Measurements from ENCODE around the gene BCAM.
"Not testable (repeated sequence)": the region's sequence is repeated elsewhere in the genome, so short reads cannot be mapped to it uniquely, and the experiment has no call there.

Gene BCAM

DNA sequence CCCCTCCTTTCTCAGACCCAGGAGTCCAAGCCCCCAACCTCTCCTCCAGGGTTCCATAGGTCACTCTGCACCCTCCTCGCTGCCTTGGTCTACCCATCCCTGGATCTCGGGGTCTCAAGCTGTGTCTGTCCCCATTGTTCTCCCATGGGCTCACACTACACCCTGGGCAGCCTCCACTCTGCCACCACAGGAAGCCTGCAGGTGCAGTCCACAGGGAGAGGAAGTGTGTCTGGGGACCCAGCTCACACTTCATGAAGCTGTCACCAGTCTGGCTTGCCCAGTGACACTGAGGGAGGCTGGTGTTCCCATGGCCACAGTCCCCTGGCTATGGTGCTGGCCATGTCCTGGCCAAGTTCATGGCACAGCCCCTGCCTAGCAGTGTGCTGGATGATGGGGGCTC lies 42.5 kb downstream of the BCAM start:
- DNase-seq = peak in 2 of 3 experiments; percentile 37 to 58

DNA sequence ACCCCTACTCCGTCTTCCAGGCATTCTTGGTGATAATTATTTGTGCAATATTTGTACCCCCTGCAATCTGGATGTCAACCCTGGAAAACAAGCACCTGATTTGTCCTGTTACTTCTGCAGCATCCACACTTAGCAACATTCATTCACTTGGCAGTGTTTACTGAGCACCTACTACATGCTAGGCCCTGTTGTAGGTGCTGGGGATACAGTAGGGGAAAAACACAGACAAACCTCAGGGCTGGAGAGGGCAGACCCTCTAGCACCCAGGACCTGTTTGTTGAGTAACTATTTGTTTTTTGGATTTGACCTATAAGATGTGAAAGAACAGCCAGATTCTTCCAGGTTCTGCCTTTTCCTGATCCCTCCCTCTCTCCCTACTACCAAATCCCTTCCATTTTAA lies 46.7 kb downstream of the BCAM start:
- no peak for DNase-seq

DNA sequence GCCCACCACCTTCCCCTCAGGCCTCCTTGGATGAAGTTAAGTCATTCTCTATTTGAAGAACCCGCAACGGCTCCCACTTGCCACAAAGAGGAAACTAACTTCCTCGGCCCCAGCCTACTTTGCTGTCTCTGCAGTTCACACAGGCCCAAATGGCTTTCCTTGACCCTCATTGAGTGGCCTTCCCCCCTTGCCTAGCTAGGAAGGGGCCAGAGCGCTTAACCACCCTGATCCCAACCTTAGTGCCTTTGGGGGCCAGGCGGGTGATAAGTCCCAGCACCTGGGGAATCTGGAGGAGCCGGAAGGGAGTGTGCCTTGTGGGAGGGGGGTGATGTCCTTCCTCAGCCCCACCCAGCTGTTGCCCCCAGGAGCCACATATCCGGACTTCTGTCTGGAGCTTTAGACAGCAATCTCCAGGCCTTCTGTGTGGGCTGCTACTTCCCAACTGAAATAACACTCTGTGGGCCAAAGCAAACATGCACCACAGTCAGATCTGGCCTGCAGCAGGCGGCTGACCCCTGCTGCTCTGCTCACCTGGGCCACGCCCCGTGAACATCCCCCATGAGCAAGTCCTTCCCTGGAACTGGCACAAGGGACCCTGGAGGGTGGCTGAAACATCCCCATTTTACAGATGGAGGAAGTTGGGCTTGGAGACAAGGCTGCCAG lies 47.6 kb downstream of the BCAM start:
- peak in 1 of 3 experiments; percentile 32 for DNase-seq

DNA sequence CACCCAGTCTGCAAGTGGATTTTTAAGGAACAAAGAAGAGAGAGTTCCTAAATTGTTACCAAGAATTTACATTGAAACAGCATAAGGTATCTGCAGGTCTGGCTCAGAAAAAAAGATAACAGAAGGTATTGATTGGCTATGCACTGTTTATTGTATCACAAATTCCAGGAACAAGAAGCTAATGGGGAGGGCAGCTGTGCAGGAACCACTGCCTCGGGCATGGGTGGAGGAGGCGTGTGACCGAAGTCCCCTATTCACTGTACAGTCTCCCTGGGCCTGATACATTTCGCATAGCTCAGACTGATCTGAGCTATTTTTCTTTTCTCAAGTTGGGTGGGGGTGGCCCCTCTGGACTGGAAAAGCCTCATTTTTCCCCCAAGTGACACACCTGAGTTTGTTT lies 48.9 kb downstream of the BCAM start:
- peak in 1 of 3 experiments; percentile 5 for DNase-seq

DNA sequence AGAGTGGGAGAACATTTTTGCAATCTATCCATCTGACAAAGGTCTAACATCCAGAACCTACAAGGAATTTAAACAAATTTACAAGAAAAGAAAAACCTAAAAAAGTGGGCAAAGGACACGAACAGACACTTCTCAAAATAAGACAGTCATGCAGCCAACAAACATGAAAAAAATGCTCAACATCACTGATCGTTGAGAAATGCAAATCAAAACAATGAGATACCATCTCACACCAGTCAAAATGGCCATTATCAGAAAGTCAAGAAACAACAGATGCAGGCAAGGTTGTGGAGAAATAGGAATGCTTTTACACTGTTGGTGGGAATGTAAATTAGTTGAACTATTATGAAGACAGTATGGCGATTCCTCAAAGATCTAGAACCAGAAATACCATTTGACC lies 52.7 kb downstream of the BCAM start:
- DNase-seq = not testable (repeated sequence)

DNA sequence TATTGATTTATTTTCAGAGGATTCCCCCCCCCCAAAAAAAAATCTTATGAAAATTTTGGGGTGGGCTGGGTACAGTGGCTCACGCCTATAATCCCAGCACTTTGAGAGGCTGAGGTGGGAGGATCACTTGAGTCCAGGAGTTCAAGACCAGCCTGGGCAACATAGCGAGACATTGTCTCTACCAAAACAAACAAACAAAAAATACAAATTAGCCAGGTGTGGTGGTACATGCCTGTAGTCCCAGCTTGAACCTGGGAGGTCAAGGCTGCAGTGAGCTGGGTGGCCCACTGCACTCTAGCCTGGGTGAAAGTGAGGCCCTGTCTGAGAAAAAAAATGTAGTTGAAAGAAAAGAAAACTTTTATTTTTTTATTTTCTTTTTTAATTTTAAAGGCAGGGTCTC lies 55.1 kb downstream of the BCAM start:
- no peak for DNase-seq

DNA sequence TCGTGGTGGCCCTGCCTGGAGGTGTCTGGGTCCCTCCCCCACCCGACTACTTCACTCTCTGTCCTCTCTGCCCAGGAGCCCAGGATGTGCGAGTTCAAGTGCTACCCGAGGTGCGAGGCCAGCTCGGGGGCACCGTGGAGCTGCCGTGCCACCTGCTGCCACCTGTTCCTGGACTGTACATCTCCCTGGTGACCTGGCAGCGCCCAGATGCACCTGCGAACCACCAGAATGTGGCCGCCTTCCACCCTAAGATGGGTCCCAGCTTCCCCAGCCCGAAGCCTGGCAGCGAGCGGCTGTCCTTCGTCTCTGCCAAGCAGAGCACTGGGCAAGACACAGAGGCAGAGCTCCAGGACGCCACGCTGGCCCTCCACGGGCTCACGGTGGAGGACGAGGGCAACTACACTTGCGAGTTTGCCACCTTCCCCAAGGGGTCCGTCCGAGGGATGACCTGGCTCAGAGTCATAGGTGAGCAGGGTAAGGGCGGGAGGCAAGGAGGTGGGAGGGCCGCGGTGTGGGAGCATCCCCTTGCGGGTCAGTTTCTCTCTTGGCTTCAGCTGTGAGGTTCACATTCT lies 56.4 kb downstream of the BCAM start:
- no peak for DNase-seq

DNA sequence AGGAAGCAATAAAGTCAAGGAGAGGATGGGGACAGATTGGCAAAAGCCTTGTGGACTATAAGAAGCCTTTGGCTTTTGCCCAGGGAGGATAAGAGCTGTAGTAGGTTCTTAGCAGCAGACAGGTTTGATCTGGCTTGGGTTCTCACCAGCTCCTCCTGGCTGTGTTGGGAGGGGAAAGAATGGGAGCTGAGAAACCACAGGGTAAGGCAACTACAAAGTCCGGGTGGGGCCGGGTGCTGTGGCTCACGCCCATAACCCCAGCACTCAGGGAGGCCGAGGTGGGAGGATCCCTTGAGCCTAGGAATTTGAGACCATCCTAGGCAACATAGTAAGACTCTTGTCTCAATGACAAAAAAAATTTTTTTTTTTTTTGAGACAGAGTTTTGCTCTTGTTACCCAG lies 57.8 kb downstream of the BCAM start:
- DNase-seq = no peak

DNA sequence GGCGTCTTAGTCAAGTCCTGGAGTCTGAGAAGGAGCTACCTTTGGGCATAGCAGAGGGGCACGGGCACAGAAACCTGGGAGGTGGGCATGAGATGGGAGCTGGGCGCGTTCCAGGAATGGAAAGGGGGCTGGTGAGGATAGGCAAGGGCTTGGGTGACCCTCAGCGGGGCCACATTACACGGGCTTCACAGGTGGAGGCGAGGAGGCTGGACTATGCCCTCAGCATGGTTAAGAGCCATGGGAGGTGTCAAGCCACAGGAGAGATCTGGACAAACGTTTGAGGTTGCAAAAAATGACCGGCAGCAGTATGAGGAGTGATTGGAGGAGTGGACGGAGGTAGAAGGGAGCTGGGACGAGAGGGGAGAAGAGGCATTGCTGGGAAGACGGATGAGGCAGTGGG lies 58.7 kb downstream of the BCAM start:
- no peak for DNase-seq

DNA sequence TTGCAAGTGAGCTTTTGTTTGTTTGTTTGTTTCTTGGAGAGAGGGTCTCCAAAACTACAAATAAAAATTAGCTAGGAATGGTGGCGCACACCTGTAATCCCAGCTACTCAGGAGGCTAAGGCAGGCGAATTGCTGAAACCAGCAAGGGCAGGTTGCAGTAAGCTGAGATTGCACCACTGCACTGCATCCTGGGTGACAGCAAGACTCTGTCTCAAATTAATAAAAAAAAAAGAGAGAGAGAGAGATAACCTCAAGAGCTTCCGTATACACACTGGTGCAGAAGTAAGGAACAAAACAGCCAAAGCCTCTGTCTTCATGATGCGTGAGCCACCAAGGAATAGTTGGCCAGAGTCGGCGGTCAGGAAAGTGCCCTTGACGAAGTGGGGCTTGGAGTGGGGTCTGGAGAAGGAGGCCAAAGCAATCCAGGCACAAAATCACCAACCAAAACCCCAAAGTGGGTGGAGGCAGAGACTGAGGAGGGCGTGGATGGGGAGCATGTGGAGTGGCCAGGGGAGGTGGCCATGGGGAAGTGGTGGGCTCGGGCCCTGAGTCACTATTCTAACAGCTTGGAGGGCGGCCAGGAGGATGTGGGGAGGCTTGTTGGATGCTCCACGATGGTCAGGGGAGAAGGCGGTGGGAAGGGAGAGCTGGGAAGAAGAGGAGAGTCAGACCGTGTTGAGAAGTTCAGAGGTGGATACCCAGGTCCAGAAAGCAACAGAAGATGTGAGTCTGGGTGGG lies 61.0 kb downstream of the BCAM start:
- DNase-seq = no peak

Measured in NCI-H1417 (cell line).